SK-N-SH treated with all-trans-retinoic acid at 6 μM for 48 hours (cell line): ENCODE measurements around the gene CCDC187.

ENCODE experiments used
- ATAC-seq: fragments of 200-7000 bp; cut with Tn5 transposase; 3 replicates; pipeline ENCODE4 v1.9.1; 2020; ENCODE audit warnings: mild to moderate bottlenecking, moderate library complexity
- ARNTL ChIP-seq: fragments of 450-650 bp; formaldehyde crosslinking; IDR thresholded peaks from 2 replicates; pipeline ENCODE4 v1.5.0; 2020; ENCODE audit warnings: low read depth, mild to moderate bottlenecking, moderate library complexity, borderline replicate concordance
- BACH2 ChIP-seq: fragments of 250-450 bp; sonication (Bioruptor Pico); IDR thresholded peaks from 2 replicates; pipeline ENCODE4 v1.9.0; 2021; ENCODE audit warnings: mild to moderate bottlenecking, borderline replicate concordance
- ESRRG ChIP-seq: fragments of 250-450 bp; sonication (Bioruptor Pico); IDR thresholded peaks from 2 replicates; pipeline ENCODE4 v1.6.1; 2021; ENCODE audit warnings: mild to moderate bottlenecking
- GLIS3 ChIP-seq: fragments of 250-450 bp; sonication (Bioruptor Pico); IDR thresholded peaks from 2 replicates; pipeline ENCODE4 v1.5.0; 2020; ENCODE audit warnings: mild to moderate bottlenecking, moderate library complexity
- ISL1 ChIP-seq: fragments of 250-450 bp; sonication (Bioruptor Pico); IDR thresholded peaks from 2 replicates; pipeline ENCODE4 v2.1.2; 2022; ENCODE audit warnings: mild to moderate bottlenecking, moderate library complexity
- OSR1 ChIP-seq: fragments of 250-450 bp; sonication (Bioruptor Pico); IDR thresholded peaks from 2 replicates; pipeline ENCODE4 v1.8.0; 2022; ENCODE audit warnings: moderate library complexity, mild to moderate bottlenecking, inconsistent platforms
- POU6F1 ChIP-seq: fragments of 250-450 bp; sonication (Bioruptor Pico); IDR thresholded peaks from 2 replicates; pipeline ENCODE4 v1.8.0; 2021; ENCODE audit warnings: low read depth, mild to moderate bottlenecking, moderate library complexity, borderline replicate concordance
- PPARA ChIP-seq: fragments of 250-450 bp; sonication (Bioruptor Pico); IDR thresholded peaks from 2 replicates; pipeline ENCODE4 v1.5.0; 2020; ENCODE audit warnings: mild to moderate bottlenecking, borderline replicate concordance
- RARB ChIP-seq: fragments of 250-450 bp; sonication (Bioruptor Pico); IDR thresholded peaks from 2 replicates; pipeline ENCODE4 v1.8.0; 2021; ENCODE audit warnings: mild to moderate bottlenecking, moderate library complexity
- SNAI2 ChIP-seq: fragments of 250-450 bp; sonication (Bioruptor Pico); IDR thresholded peaks from 2 replicates; pipeline ENCODE4 v1.5.0; 2020; ENCODE audit warnings: mild to moderate bottlenecking, moderate library complexity
- TCF4 ChIP-seq: fragments of 250-450 bp; sonication (Bioruptor Pico); IDR thresholded peaks from 2 replicates; pipeline ENCODE4 v1.8.0; 2021; ENCODE audit warnings: mild to moderate bottlenecking, moderate library complexity, borderline replicate concordance
- TOX ChIP-seq: fragments of 250-450 bp; sonication (Bioruptor Pico); IDR thresholded peaks from 2 replicates; pipeline ENCODE4 v1.8.0; 2021; ENCODE audit warnings: mild to moderate bottlenecking, moderate library complexity, borderline replicate concordance
- ZC3H10 ChIP-seq: fragments of 250-450 bp; sonication (Bioruptor Pico); IDR thresholded peaks from 2 replicates; pipeline ENCODE4 v1.5.1; 2021; ENCODE audit warnings: mild to moderate bottlenecking, moderate library complexity
- ZFP3 ChIP-seq: fragments of 250-450 bp; sonication (Bioruptor Pico); IDR thresholded peaks from 2 replicates; pipeline ENCODE4 v1.5.0; 2020; ENCODE audit warnings: mild to moderate bottlenecking, moderate library complexity
- ZFP30 ChIP-seq: fragments of 450-650 bp; formaldehyde crosslinking; IDR thresholded peaks from 2 replicates; pipeline ENCODE4 v1.5.0; 2022; ENCODE audit warnings: mild to moderate bottlenecking, moderate library complexity
- ZNF70 ChIP-seq: fragments of 450-650 bp; formaldehyde crosslinking; IDR thresholded peaks from 2 replicates; pipeline ENCODE4 v1.5.0; 2020; ENCODE audit warnings: mild to moderate bottlenecking, moderate library complexity
- ZNF8 ChIP-seq: fragments of 450-650 bp; formaldehyde crosslinking; IDR thresholded peaks from 2 replicates; pipeline ENCODE4 v1.5.0; 2020; ENCODE audit warnings: mild to moderate bottlenecking, moderate library complexity
- TF ChIP-seq, protein P1 (sequence below): fragments of 250-450 bp; sonication (Bioruptor Pico); IDR thresholded peaks from 2 replicates; pipeline ENCODE4 v1.5.1; 2020; ENCODE audit warnings: low read depth, mild to moderate bottlenecking, moderate library complexity
- TF ChIP-seq, protein P2 (sequence below): fragments of 250-450 bp; sonication (Bioruptor Pico); IDR thresholded peaks from 2 replicates; pipeline ENCODE4 v1.5.0; 2020; ENCODE audit warnings: mild to moderate bottlenecking, moderate library complexity
- TF ChIP-seq, protein P3 (sequence below): fragments of 250-450 bp; sonication (Bioruptor Pico); IDR thresholded peaks from 2 replicates; pipeline ENCODE4 v1.8.0; 2020; ENCODE audit warnings: mild to moderate bottlenecking, moderate library complexity, borderline replicate concordance
- TF ChIP-seq, protein P4 (sequence below): fragments of 250-450 bp; sonication (Bioruptor Pico); IDR thresholded peaks from 2 replicates; pipeline ENCODE4 v1.5.1; 2021; ENCODE audit warnings: mild to moderate bottlenecking, moderate library complexity

CCDC187 gene

GRCh38 chr9:136340356-136341041 is 36.6 kb upstream of the CCDC187 start (continued):
- TF ChIP-seq, protein P1, sequence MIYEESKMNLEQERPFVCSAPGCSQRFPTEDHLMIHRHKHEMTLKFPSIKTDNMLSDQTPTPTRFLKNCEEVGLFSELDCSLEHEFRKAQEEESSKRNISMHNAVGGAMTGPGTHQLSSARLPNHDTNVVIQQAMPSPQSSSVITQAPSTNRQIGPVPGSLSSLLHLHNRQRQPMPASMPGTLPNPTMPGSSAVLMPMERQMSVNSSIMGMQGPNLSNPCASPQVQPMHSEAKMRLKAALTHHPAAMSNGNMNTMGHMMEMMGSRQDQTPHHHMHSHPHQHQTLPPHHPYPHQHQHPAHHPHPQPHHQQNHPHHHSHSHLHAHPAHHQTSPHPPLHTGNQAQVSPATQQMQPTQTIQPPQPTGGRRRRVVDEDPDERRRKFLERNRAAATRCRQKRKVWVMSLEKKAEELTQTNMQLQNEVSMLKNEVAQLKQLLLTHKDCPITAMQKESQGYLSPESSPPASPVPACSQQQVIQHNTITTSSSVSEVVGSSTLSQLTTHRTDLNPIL = no peak
- TF ChIP-seq BACH2 (CRISPR knock-in tag) = no peak

DNA sequence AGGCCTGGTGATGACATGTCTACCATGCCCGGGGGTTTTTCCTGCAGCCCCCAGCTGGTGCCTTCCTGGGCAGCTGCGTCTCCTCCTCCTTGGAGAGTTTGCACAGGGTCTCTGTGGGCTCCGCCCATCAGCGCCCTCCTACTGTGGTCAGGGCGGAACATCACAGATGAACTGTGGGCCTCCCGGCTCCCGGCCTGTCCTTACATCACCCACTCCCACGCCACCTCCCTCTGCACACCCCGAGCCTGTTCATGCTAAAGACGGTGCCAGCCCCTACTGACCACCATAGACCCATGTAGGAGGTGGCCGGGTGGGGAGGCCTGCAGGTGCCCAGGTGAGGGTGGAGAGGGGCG is 36.0 kb upstream of the CCDC187 start:
- ATAC-seq = no peak
- TF ChIP-seq OSR1 (CRISPR knock-in tag) = no peak
- no peak for TF ChIP-seq ZNF8 (CRISPR knock-in tag)
- no peak for TF ChIP-seq ZFP30
- TF ChIP-seq RARB (CRISPR knock-in tag) = no peak
- TF ChIP-seq BACH2 (CRISPR knock-in tag) = no peak
- no peak for TF ChIP-seq ZFP3 (CRISPR knock-in tag)
- TF ChIP-seq SNAI2 (CRISPR knock-in tag) = no peak
- no peak for TF ChIP-seq TCF4 (CRISPR knock-in tag)
- TF ChIP-seq ISL1 = no peak
- no peak for TF ChIP-seq GLIS3 (CRISPR knock-in tag)
- TF ChIP-seq, protein P2, sequence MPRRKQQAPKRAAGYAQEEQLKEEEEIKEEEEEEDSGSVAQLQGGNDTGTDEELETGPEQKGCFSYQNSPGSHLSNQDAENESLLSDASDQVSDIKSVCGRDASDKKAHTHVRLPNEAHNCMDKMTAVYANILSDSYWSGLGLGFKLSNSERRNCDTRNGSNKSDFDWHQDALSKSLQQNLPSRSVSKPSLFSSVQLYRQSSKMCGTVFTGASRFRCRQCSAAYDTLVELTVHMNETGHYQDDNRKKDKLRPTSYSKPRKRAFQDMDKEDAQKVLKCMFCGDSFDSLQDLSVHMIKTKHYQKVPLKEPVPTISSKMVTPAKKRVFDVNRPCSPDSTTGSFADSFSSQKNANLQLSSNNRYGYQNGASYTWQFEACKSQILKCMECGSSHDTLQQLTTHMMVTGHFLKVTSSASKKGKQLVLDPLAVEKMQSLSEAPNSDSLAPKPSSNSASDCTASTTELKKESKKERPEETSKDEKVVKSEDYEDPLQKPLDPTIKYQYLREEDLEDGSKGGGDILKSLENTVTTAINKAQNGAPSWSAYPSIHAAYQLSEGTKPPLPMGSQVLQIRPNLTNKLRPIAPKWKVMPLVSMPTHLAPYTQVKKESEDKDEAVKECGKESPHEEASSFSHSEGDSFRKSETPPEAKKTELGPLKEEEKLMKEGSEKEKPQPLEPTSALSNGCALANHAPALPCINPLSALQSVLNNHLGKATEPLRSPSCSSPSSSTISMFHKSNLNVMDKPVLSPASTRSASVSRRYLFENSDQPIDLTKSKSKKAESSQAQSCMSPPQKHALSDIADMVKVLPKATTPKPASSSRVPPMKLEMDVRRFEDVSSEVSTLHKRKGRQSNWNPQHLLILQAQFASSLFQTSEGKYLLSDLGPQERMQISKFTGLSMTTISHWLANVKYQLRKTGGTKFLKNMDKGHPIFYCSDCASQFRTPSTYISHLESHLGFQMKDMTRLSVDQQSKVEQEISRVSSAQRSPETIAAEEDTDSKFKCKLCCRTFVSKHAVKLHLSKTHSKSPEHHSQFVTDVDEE (CRISPR knock-in tag) = no peak
- TF ChIP-seq, protein P3, sequence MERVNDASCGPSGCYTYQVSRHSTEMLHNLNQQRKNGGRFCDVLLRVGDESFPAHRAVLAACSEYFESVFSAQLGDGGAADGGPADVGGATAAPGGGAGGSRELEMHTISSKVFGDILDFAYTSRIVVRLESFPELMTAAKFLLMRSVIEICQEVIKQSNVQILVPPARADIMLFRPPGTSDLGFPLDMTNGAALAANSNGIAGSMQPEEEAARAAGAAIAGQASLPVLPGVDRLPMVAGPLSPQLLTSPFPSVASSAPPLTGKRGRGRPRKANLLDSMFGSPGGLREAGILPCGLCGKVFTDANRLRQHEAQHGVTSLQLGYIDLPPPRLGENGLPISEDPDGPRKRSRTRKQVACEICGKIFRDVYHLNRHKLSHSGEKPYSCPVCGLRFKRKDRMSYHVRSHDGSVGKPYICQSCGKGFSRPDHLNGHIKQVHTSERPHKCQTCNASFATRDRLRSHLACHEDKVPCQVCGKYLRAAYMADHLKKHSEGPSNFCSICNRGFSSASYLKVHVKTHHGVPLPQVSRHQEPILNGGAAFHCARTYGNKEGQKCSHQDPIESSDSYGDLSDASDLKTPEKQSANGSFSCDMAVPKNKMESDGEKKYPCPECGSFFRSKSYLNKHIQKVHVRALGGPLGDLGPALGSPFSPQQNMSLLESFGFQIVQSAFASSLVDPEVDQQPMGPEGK (CRISPR knock-in tag) = no peak
- no peak for TF ChIP-seq ARNTL (CRISPR knock-in tag)
- TF ChIP-seq POU6F1 (CRISPR knock-in tag) = no peak
- TF ChIP-seq ESRRG (CRISPR knock-in tag) = no peak
- TF ChIP-seq, all 23 proteins: peak for 0

DNA sequence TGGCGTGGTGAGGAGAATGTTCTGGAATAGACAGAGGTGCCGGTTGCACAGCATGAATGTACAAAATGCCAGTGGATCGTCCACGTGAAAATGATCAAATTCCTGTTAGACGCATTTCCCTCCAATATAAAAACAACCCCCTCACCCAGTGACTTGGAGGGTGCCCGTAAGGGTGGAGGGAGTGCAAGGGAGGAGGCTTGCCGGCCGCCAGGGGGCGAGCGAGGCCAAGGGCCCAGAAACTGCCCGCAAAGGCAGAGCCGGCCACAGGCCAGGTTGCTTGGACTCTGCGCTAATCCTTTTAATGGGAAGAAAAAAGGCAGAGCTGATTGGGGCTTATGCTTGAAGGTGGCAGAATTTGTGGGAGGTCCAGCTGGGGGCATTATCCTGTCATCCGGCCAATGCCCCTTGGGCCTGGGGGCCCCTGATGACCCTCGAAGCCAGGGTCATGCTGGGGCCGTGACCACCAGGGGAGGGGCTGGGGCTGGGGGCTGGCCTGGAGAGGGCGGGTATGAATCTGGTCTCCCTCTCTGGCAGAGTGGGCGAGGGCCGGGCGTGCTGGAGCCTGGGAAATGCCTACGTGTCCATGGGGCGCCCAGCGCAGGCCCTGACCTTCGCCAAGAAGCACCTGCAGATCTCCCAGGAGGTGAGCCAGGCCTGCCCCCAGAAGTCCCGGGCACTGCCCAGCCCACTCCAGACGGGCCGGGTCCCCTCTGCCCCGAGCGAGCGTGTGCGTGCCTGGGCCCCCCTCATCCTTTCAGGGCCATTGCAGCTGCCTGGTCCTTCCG is 35.5 kb upstream of the CCDC187 start:
- ATAC-seq = peak; percentile 75
- TF ChIP-seq ESRRG (CRISPR knock-in tag) (no peak), ISL1 (no peak), TOX (CRISPR knock-in tag) (no peak), ZNF70 (CRISPR knock-in tag) (no peak), SNAI2 (CRISPR knock-in tag) (no peak), PPARA (CRISPR knock-in tag) (no peak), ZC3H10 (no peak), ZFP30 (no peak), TCF4 (CRISPR knock-in tag) (no peak), ARNTL (CRISPR knock-in tag) (no peak), POU6F1 (CRISPR knock-in tag) (no peak)
- TF ChIP-seq, protein P1 = no peak
- TF ChIP-seq, protein P4, sequence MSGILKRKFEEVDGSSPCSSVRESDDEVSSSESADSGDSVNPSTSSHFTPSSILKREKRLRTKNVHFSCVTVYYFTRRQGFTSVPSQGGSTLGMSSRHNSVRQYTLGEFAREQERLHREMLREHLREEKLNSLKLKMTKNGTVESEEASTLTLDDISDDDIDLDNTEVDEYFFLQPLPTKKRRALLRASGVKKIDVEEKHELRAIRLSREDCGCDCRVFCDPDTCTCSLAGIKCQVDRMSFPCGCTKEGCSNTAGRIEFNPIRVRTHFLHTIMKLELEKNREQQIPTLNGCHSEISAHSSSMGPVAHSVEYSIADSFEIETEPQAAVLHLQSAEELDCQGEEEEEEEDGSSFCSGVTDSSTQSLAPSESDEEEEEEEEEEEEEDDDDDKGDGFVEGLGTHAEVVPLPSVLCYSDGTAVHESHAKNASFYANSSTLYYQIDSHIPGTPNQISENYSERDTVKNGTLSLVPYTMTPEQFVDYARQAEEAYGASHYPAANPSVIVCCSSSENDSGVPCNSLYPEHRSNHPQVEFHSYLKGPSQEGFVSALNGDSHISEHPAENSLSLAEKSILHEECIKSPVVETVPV (CRISPR knock-in tag) = no peak
